ENCODE results near the gene RBM44. TPM values are rescaled to one million over a fixed set of nuclear protein-coding genes. Genes with fewer than 3 reads are reported as not detected.

Gene RBM44
- total RNA-seq, 1 experiment from 2014 or later, result 0.94 TPM

DNA sequence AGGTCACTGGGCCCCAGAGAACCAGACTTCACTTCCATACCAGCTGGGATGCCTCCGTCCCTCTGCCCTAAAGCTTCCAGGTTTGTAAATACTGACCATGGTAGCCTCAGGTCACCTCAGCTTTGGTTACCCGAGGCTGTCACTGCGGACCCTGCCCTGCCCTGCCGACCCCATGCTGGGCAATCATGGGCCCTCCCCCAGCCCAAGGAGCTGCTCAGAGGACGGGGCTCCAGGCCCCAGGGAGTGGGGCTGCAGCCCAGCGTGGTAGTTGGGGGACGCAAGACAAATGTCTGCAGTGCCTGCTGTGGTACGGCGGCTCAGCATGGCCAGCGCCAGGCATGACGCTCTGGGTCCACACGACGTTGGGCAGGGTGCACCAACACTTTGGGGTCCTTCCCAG, 86.1 kb downstream of the RBM44 start:
- ChIA-PET POLR2A (ENCODE audit: unreplicated experiment) (no interaction called here), CTCF (no interaction called here)
- Histone ChIP-seq H3K9me2 (ENCODE audit: insufficient read depth) (no peaks in the 10 kb centered on the region), H4K20me1 (ENCODE audit: insufficient read depth) (no peaks in the 10 kb centered on the region), H3K4me2 (no peak overlapping the region), H3K36me3 (ENCODE audit: low read depth) (no peaks in the 10 kb centered on the region), H3K4me3 (no peak overlapping the region), H3K4me1 (replicated peaks; ENCODE audit: insufficient read depth) (peaks cover 23% of the 10 kb centered on the region), H3K27ac (no peak overlapping the region), H3F3A (ENCODE audit: insufficient read depth, low read depth) (peaks cover 27% of the 10 kb centered on the region), H3K79me2 (ENCODE audit: low read depth) (no peaks in the 10 kb centered on the region), H3K9me3 (ENCODE audit: insufficient read depth, low read depth) (no peaks in the 10 kb centered on the region), H3K27me3 (ENCODE audit: insufficient read depth, low read depth) (no peaks in the 10 kb centered on the region), H2AFZ (no peak overlapping the region)
- intact Hi-C loops (cut with micrococcal nuclease; ENCODE audit: unreplicated experiment), result no loop called here
- no peak for DNase-seq
- TF ChIP-seq, protein P1, sequence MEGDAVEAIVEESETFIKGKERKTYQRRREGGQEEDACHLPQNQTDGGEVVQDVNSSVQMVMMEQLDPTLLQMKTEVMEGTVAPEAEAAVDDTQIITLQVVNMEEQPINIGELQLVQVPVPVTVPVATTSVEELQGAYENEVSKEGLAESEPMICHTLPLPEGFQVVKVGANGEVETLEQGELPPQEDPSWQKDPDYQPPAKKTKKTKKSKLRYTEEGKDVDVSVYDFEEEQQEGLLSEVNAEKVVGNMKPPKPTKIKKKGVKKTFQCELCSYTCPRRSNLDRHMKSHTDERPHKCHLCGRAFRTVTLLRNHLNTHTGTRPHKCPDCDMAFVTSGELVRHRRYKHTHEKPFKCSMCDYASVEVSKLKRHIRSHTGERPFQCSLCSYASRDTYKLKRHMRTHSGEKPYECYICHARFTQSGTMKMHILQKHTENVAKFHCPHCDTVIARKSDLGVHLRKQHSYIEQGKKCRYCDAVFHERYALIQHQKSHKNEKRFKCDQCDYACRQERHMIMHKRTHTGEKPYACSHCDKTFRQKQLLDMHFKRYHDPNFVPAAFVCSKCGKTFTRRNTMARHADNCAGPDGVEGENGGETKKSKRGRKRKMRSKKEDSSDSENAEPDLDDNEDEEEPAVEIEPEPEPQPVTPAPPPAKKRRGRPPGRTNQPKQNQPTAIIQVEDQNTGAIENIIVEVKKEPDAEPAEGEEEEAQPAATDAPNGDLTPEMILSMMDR (conservative IDR thresholded peaks at IDR 0.05), result no peak
- TF ChIP-seq EZH2 (IDR thresholded peaks at IDR 0.05; ENCODE audit: low read depth), result no peak
- BruUV-seq (replicated peaks), result no TSS peak

DNA sequence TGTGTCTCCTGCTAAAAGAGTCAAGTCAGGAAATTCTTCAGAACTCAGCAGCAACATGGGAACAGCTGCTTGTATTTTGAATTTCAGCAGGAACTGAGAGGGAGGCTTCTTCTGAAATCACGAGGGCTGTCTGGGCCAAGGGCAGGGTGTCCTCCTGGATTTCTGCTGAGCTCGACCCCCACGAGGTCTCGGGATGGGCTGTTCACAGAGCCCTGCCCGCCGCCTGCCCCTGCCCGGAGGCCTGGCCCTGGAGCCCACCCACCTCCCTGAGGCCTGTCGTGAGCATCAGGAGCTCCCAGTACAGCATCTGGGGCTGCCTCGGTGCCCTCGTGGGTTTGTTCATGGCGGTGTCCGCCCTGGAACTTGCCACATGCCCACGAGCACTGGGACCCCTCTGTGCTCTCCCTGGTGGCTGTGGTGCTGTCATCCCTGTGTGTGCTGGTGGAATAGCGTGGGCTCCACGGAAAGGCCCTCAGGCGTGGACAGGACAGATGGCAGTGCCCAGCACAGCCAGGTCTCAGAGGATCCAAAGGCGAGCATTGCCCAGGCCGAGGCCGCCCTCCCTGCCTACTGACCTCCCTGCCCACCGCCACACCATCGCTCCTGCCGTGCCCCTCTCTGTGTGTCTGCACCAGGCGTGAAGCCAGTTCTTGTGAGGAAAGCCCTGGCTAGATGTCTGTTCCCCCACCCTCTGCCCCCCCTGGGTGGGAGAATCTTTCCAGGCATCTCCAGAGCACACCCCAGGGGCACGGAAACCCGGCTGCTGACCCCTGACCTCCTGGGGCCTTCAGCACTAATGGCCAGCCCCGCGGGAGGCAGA, 86.7 kb downstream of the RBM44 start:
- POLR2A ChIA-PET (ENCODE audit: unreplicated experiment), result no interaction called here
- BruUV-seq (replicated peaks), result no TSS peak
- Histone ChIP-seq H4K20me1 (ENCODE audit: insufficient read depth) (no peaks in the 10 kb centered on the region), H3K27ac (no peak overlapping the region), H3K79me2 (ENCODE audit: low read depth) (no peaks in the 10 kb centered on the region), H2AFZ (no peak overlapping the region), H3F3A (ENCODE audit: insufficient read depth, low read depth) (peaks cover 27% of the 10 kb centered on the region), H3K4me1 (replicated peaks; ENCODE audit: insufficient read depth) (peaks cover 23% of the 10 kb centered on the region), H3K36me3 (ENCODE audit: low read depth) (no peaks in the 10 kb centered on the region), H3K27me3 (ENCODE audit: insufficient read depth, low read depth) (no peaks in the 10 kb centered on the region), H3K9me2 (ENCODE audit: insufficient read depth) (no peaks in the 10 kb centered on the region), H3K4me3 (no peak overlapping the region), H3K4me2 (no peak overlapping the region), H3K9me3 (ENCODE audit: insufficient read depth, low read depth) (no peaks in the 10 kb centered on the region)
- intact Hi-C loops (cut with micrococcal nuclease; ENCODE audit: unreplicated experiment), result no loop called here
- DNase-seq, result no peak
- TF ChIP-seq, protein P1 (conservative IDR thresholded peaks at IDR 0.05), result no peak
- TF ChIP-seq EZH2 (IDR thresholded peaks at IDR 0.05; ENCODE audit: low read depth), result no peak
- CTCF ChIA-PET, result no interaction called here

DNA sequence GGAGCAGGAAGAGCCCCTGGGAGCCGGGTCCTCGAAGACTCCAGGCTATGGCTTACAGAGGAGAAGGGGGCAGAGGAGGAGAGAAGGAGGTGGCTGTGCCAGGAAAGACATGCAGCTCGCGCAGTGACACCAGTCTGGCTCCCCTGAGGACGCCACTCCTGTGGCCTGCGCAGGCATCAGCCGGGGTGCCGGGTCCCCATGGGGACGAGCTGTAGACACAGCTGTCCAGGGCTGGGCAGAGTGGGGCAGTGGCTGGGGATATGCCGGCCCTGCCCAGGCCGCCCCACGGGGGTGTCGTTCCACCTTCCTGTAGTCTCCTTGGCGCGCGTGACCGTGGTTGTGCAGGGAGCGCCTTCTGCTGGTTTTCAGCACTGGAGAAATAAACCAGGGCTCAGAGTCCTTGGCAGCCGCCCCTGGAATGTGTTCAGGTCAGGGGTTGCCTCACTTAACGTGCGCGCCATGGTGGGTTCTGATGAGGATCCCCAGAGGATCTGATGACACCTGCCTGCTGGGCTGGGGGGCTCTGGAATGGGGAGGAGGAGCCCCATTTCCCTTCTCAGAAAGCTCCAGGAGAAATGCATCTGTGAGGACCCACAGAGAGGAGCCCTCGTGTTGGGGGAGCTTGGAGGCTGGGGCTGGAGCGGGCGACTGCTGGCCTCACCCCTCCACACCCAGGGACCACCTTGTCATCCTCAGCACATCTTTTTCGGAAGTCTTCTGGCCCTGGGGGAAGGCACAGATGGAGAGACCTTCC, 87.5 kb downstream of the RBM44 start:
- Histone ChIP-seq H3K4me1 (replicated peaks; ENCODE audit: insufficient read depth) (peaks cover 23% of the 10 kb centered on the region), H2AFZ (no peak overlapping the region), H3K27ac (no peak overlapping the region), H3K79me2 (ENCODE audit: low read depth) (no peaks in the 10 kb centered on the region), H3K4me2 (no peak overlapping the region), H3K4me3 (no peak overlapping the region), H3K27me3 (ENCODE audit: insufficient read depth, low read depth) (no peaks in the 10 kb centered on the region), H3K36me3 (ENCODE audit: low read depth) (no peaks in the 10 kb centered on the region), H3F3A (ENCODE audit: insufficient read depth, low read depth) (peaks cover 24% of the 10 kb centered on the region), H3K9me3 (ENCODE audit: insufficient read depth, low read depth) (no peaks in the 10 kb centered on the region), H4K20me1 (ENCODE audit: insufficient read depth) (no peaks in the 10 kb centered on the region), H3K9me2 (ENCODE audit: insufficient read depth) (no peaks in the 10 kb centered on the region)
- DNase-seq, result no peak
- BruUV-seq (replicated peaks), result no TSS peak
- ChIA-PET POLR2A (ENCODE audit: unreplicated experiment) (no interaction called here), CTCF (no interaction called here)
- intact Hi-C loops (cut with micrococcal nuclease; ENCODE audit: unreplicated experiment), result no loop called here
- TF ChIP-seq, protein P1 (conservative IDR thresholded peaks at IDR 0.05), result no peak
- TF ChIP-seq EZH2 (IDR thresholded peaks at IDR 0.05; ENCODE audit: low read depth), result no peak

Measured in PC-9 (cell line).